Peyer's patch (tissue), 4 donors: ENCODE data around the gene GULP1.

Experiments
- POLR2A ChIP-seq, 2 donors: fragments of 450-650 bp; IDR thresholded peaks; one replicate each; pipeline ENCODE4 v1.5.1; 2017; ENCODE audit warnings: antibody characterized with exemption in 2 of 2, mild to moderate bottlenecking in 2 of 2, moderate library complexity in 2 of 2
- TF ChIP-seq, protein P1 (sequence below), 6 experiments: fragments of 450-650 bp in 4 of 6; fragments of 200-600 bp in 2 of 6; sonication (generic) in 1 of 6; IDR thresholded peaks; one replicate each; pipeline ENCODE4 v1.5.1; 2017 to 2019; ENCODE audit warnings: antibody characterized with exemption in 6 of 6, mild to moderate bottlenecking in 3 of 6, moderate library complexity in 1 of 6

GRCh38 chr2:188628989-188629752 lies 337.5 kb downstream of the GULP1 start:
- TF ChIP-seq POLR2A (IDR thresholded peaks at IDR 0.05), result no peak
- TF ChIP-seq, protein P1, sequence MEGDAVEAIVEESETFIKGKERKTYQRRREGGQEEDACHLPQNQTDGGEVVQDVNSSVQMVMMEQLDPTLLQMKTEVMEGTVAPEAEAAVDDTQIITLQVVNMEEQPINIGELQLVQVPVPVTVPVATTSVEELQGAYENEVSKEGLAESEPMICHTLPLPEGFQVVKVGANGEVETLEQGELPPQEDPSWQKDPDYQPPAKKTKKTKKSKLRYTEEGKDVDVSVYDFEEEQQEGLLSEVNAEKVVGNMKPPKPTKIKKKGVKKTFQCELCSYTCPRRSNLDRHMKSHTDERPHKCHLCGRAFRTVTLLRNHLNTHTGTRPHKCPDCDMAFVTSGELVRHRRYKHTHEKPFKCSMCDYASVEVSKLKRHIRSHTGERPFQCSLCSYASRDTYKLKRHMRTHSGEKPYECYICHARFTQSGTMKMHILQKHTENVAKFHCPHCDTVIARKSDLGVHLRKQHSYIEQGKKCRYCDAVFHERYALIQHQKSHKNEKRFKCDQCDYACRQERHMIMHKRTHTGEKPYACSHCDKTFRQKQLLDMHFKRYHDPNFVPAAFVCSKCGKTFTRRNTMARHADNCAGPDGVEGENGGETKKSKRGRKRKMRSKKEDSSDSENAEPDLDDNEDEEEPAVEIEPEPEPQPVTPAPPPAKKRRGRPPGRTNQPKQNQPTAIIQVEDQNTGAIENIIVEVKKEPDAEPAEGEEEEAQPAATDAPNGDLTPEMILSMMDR (IDR thresholded peaks at IDR 0.05), result no peak
